ENCODE measurements around the gene PRKCA. TPM values are rescaled to one million over a fixed set of nuclear protein-coding genes. Genes with fewer than 3 reads are reported as not detected.
"Not testable (repeated sequence)": the region's sequence is repeated elsewhere in the genome, so short reads cannot be mapped to it uniquely, and the experiment has no call there.

Gene PRKCA
- total RNA-seq, 1 experiment from 2014 or later, result 29.6 TPM

DNA sequence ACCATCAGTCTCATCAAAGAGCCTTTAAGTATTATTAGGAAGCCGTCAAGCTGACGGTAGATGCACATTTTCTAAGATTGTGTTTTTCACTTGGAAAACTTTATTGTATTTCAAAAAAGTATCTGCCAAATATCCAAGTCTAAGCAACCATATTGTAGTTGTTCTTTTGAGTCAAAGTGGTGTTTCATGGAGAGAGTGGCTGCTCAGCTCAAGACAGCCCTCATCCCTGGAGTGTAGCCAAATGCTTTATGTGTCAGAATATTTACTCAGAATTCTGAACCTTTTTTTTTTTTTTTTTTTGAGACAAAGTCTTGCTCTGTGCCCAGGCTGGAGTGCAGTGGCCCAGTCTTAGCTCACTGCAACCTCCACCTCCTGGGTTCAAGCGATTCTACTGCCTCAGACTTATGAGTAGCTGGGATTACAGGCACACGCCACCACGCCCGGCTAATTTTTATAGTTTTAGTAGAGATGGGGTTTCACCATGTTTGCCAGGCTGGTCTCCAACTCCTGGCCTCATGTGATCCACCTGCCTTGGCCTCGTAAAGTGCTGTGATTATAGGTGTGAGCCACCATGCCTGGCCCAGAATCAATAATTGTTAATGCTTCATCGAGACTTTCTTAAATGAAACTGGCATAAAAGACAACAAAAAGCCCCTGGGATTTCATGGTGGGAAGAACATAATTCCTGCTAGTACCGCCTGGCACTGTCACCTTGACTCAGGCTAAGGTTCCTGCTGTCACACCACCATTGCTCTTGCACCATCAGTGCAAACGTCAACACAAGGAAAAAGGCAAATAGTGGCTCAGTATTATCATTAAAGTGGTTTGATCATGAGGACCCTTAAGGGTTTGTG lies 45.5 kb downstream of the PRKCA start:
- Histone ChIP-seq H3K4me1 (peaks cover 72% of the 10 kb centered on the region), H3K9me3 (no peaks in the 10 kb centered on the region), H3K27me3 (replicated peaks; ENCODE audit: control insufficient read depth, insufficient read depth, low read length) (no peaks in the 10 kb centered on the region), H3K4me3 (ENCODE audit: low read depth, low read length) (no peak overlapping the region), H3K36me3 (ENCODE audit: control insufficient read depth, insufficient read depth, low read length) (no peaks in the 10 kb centered on the region)
- Mint-ChIP-seq H3K4me1 (ENCODE audit: low read depth, unreplicated experiment) (peaks cover 38% of the 10 kb centered on the region), H3K27me3 (ENCODE audit: insufficient read depth, unreplicated experiment) (no peaks in the 10 kb centered on the region), H3K4me3 (ENCODE audit: unreplicated experiment) (peak overlapping the region; percentile 57), H3K27ac (ENCODE audit: unreplicated experiment) (peak overlapping the region; percentile 54), H3K36me3 (ENCODE audit: insufficient read depth, unreplicated experiment) (peaks cover 4% of the 10 kb centered on the region), H3K9me3 (ENCODE audit: unreplicated experiment) (no peaks in the 10 kb centered on the region)
- BruUV-seq (replicated peaks), result no TSS peak
- DNase-seq, result no peak
- intact Hi-C loops (cut with micrococcal nuclease; ENCODE audit: unreplicated experiment), result loop anchor here (2.0 kb wide), 1 partner anchor 67 kb away; no protein-coding TSS in a partner anchor
- ChIA-PET CTCF (no interaction called here), POLR2A (no interaction called here)
- TF ChIP-seq, protein P1, sequence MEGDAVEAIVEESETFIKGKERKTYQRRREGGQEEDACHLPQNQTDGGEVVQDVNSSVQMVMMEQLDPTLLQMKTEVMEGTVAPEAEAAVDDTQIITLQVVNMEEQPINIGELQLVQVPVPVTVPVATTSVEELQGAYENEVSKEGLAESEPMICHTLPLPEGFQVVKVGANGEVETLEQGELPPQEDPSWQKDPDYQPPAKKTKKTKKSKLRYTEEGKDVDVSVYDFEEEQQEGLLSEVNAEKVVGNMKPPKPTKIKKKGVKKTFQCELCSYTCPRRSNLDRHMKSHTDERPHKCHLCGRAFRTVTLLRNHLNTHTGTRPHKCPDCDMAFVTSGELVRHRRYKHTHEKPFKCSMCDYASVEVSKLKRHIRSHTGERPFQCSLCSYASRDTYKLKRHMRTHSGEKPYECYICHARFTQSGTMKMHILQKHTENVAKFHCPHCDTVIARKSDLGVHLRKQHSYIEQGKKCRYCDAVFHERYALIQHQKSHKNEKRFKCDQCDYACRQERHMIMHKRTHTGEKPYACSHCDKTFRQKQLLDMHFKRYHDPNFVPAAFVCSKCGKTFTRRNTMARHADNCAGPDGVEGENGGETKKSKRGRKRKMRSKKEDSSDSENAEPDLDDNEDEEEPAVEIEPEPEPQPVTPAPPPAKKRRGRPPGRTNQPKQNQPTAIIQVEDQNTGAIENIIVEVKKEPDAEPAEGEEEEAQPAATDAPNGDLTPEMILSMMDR (IDR thresholded peaks at IDR 0.05; ENCODE audit: insufficient read depth in 1 of 2, low read depth in 1 of 2, low read length in 1 of 2, severe bottlenecking in 1 of 2, unreplicated experiment in 1 of 2), result no peak

DNA sequence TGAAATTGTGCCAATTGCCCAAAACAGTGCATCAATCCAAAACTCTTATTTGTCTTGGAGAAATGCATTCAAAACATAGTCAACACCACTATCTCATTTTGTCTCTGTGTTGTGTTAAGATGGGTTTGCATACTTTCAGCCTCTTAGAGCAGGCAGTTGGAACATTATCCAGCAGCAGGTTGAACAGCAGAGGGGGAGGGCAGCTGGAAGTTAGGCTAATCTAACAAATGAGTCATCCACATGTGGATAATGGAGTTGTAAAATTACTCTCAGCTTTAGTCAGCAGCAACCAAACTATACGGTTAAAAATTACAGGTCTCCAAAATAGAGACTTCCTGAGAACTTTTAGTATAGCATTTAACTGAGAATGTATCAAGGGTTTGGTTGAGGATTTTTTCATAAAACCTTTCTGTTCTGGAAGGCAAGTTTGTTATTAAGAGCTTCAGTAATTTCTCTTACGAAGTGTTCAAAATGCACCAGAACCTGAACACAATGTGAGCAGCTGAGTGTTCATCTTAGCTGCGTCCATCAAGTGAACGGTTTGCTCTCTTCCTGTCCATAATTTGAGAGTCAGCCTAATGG lies 46.3 kb downstream of the PRKCA start:
- TF ChIP-seq, protein P1 (IDR thresholded peaks at IDR 0.05; ENCODE audit: insufficient read depth in 1 of 2, low read depth in 1 of 2, low read length in 1 of 2, severe bottlenecking in 1 of 2, unreplicated experiment in 1 of 2), result no peak
- no TSS peak for BruUV-seq (replicated peaks)
- peak overlapping the region; percentile 54 for H3K27ac Mint-ChIP-seq (ENCODE audit: unreplicated experiment)
- H3K36me3 ChIP-seq (ENCODE audit: control insufficient read depth, insufficient read depth, low read length), result no peaks in the 10 kb centered on the region
- DNase-seq, result peak; percentile 63 to 69
- ChIA-PET POLR2A (interaction anchor here (1.4 kb wide), 1 partner anchor 66 kb away, joined by 4 read pairs; no protein-coding TSS in a partner anchor), CTCF (interaction anchor here (0.6 kb wide), 1 partner anchor 65 kb away, joined by 4 read pairs; no protein-coding TSS in a partner anchor)
- H3K27me3 ChIP-seq (replicated peaks; ENCODE audit: control insufficient read depth, insufficient read depth, low read length), result no peaks in the 10 kb centered on the region
- intact Hi-C loops (cut with micrococcal nuclease; ENCODE audit: unreplicated experiment), result loop anchor here (2.0 kb wide), 1 partner anchor 66 kb away; no protein-coding TSS in a partner anchor
- peaks cover 64% of the 10 kb centered on the region for H3K4me1 ChIP-seq
- peaks cover 30% of the 10 kb centered on the region for H3K4me1 Mint-ChIP-seq (ENCODE audit: low read depth, unreplicated experiment)
- peaks cover 4% of the 10 kb centered on the region for H3K36me3 Mint-ChIP-seq (ENCODE audit: insufficient read depth, unreplicated experiment)
- H3K4me3 Mint-ChIP-seq (ENCODE audit: unreplicated experiment), result peak overlapping the region; percentile 57
- no peaks in the 10 kb centered on the region for H3K9me3 ChIP-seq
- H3K27me3 Mint-ChIP-seq (ENCODE audit: insufficient read depth, unreplicated experiment), result no peaks in the 10 kb centered on the region
- H3K4me3 ChIP-seq (ENCODE audit: low read depth, low read length), result no peak overlapping the region
- no peaks in the 10 kb centered on the region for H3K9me3 Mint-ChIP-seq (ENCODE audit: unreplicated experiment)

DNA sequence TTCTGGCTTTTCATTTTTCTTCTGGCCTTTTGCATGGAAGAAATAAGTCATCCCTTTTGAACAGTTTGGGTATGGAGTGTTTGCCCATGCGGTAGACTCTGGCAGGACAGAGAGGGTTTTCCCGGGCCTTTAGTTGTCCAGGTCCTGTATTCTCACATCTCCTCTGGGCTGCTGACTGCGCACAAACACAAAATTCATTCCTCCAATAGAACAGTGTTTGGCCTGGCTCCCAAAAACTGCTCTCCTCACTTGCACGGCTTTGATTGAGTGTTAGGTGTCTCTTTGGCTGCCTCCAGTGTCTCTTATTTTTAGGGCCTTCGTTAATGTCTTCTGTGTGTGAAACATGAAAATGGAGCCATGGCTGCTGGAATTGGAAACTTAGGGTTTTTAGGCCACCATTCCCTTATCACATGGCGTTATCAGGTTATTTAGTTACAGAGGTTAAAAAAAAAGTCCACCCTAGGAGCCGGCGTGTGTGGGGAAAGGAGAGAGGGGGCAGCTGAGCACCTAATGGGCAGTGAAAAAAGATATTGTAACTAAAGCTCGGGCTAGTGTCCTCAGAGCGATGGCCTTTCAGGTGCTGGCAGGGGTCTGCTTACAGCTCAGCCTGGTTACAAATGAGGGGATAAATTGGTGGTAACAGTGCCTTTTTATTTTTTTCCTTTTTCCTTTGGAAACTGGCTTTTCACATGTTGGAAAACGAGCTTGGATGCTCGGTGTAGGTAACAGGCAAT lies 47.3 kb downstream of the PRKCA start:
- intact Hi-C loops (cut with micrococcal nuclease; ENCODE audit: unreplicated experiment), result loop anchor here (2.0 kb wide), 1 partner anchor 65 kb away; no protein-coding TSS in a partner anchor
- Mint-ChIP-seq H3K4me1 (ENCODE audit: low read depth, unreplicated experiment) (peaks cover 28% of the 10 kb centered on the region), H3K9me3 (ENCODE audit: unreplicated experiment) (no peaks in the 10 kb centered on the region), H3K27me3 (ENCODE audit: insufficient read depth, unreplicated experiment) (no peaks in the 10 kb centered on the region), H3K27ac (ENCODE audit: unreplicated experiment) (peak overlapping the region; percentile 54), H3K36me3 (ENCODE audit: insufficient read depth, unreplicated experiment) (peaks cover 4% of the 10 kb centered on the region), H3K4me3 (ENCODE audit: unreplicated experiment) (no peak overlapping the region)
- Histone ChIP-seq H3K27me3 (replicated peaks; ENCODE audit: control insufficient read depth, insufficient read depth, low read length) (no peaks in the 10 kb centered on the region), H3K36me3 (ENCODE audit: control insufficient read depth, insufficient read depth, low read length) (no peaks in the 10 kb centered on the region), H3K4me1 (peaks cover 57% of the 10 kb centered on the region), H3K4me3 (ENCODE audit: low read depth, low read length) (no peak overlapping the region), H3K9me3 (no peaks in the 10 kb centered on the region)
- TF ChIP-seq, protein P1 (IDR thresholded peaks at IDR 0.05; ENCODE audit: insufficient read depth in 1 of 2, low read depth in 1 of 2, low read length in 1 of 2, severe bottlenecking in 1 of 2, unreplicated experiment in 1 of 2), result no peak
- no peak for DNase-seq
- ChIA-PET CTCF (interaction anchor here (0.6 kb wide), 1 partner anchor 64 kb away, joined by 4 read pairs; no protein-coding TSS in a partner anchor), POLR2A (interaction anchor here (1.4 kb wide), 1 partner anchor 65 kb away, joined by 4 read pairs; no protein-coding TSS in a partner anchor)
- BruUV-seq (replicated peaks), result no TSS peak

DNA sequence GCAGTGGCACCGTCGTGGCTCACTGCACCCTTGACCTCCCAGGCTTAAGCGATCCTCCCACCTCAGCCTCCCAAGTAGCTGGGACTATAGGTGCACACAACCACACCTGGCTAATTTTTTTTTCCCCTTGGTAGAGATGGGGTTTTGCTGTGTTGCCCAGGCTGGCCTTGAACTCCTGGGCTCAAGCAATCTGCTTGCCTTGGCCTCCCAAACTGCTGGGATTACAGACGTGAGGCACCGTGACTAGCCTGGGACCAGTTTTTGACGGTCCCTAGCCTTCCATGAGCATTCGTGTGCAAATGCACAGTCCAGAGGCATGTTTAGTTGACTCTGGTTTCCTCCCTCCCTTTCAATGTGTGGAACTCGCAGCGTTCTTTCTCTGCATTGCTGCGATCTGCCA lies 48.2 kb downstream of the PRKCA start:
- CTCF ChIA-PET; H3K9me3 ChIP-seq; BruUV-seq (replicated peaks); H3K4me3 Mint-ChIP-seq (ENCODE audit: unreplicated experiment); H3K27me3 Mint-ChIP-seq (ENCODE audit: insufficient read depth, unreplicated experiment); H3K4me3 ChIP-seq (ENCODE audit: low read depth, low read length); H3K36me3 Mint-ChIP-seq (ENCODE audit: insufficient read depth, unreplicated experiment); intact Hi-C loops (cut with micrococcal nuclease; ENCODE audit: unreplicated experiment); H3K27me3 ChIP-seq (replicated peaks; ENCODE audit: control insufficient read depth, insufficient read depth, low read length); H3K9me3 Mint-ChIP-seq (ENCODE audit: unreplicated experiment); H3K36me3 ChIP-seq (ENCODE audit: control insufficient read depth, insufficient read depth, low read length); DNase-seq; POLR2A ChIA-PET: not testable (repeated sequence)
- H3K4me1 ChIP-seq, result peaks cover 49% of the 10 kb centered on the region
- H3K27ac Mint-ChIP-seq (ENCODE audit: unreplicated experiment), result peak overlapping the region; percentile 54
- H3K4me1 Mint-ChIP-seq (ENCODE audit: low read depth, unreplicated experiment), result peaks cover 28% of the 10 kb centered on the region

Data from Caco-2 (cell line).